SH-SY5Y (cell line): ENCODE data around the gene MSRB3.

ENCODE experiments used
- GATA2 ChIP-seq: IDR thresholded peaks from 2 replicates; pipeline ENCODE4 v1.6.1; 2011; ENCODE audit warnings: mild to moderate bottlenecking, low read depth, low read length
- GATA3 ChIP-seq: IDR thresholded peaks from 2 replicates; pipeline ENCODE4 v1.6.1; 2011; ENCODE audit warnings: low read depth, mild to moderate bottlenecking, low read length, moderate library complexity

DNA sequence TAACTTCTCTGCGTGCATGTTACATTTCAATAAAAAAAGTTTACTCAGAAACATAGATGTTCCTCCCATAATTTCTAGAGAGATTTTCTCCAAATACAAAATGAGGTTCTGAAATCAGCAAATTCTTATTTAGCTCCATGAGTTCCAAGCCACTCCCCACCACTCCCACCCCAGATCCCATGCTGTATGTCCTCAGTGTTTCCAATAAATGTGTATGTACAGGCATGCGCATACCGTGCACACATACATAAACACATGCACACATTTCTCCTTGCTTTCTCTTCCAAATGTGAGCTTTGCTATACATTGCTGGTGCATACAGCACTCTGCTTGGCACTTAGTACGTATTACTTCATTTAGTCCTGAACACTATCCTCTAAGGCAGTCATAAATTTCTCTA, 209.7 kb downstream of the MSRB3 start:
- no peak for TF ChIP-seq GATA2
- TF ChIP-seq GATA3: no peak
